SK-N-SH treated with all-trans-retinoic acid at 6 μM for 48 hours (cell line): ENCODE data around the gene LMTK2.

Experiments used
- ATAC-seq: fragments of 200-7000 bp; cut with Tn5 transposase; 3 replicates; pipeline ENCODE4 v1.9.1; 2020; ENCODE audit warnings: mild to moderate bottlenecking, moderate library complexity
- ARNTL ChIP-seq: fragments of 450-650 bp; formaldehyde crosslinking; IDR thresholded peaks from 2 replicates; pipeline ENCODE4 v1.5.0; 2020; ENCODE audit warnings: low read depth, mild to moderate bottlenecking, moderate library complexity, borderline replicate concordance
- CREB5 ChIP-seq: fragments of 250-450 bp; sonication (Bioruptor Pico); IDR thresholded peaks from 2 replicates; pipeline ENCODE4 v1.5.1; 2020; ENCODE audit warnings: low read depth, mild to moderate bottlenecking, moderate library complexity
- CSDC2 ChIP-seq: fragments of 250-450 bp; sonication (Bioruptor Pico); IDR thresholded peaks from 2 replicates; pipeline ENCODE4 v1.5.0; 2020; ENCODE audit warnings: mild to moderate bottlenecking, moderate library complexity
- CSRNP3 ChIP-seq: fragments of 250-450 bp; sonication (Bioruptor Pico); IDR thresholded peaks from 2 replicates; pipeline ENCODE4 v1.5.1; 2021; ENCODE audit warnings: mild to moderate bottlenecking, moderate library complexity
- ESRRG ChIP-seq: fragments of 250-450 bp; sonication (Bioruptor Pico); IDR thresholded peaks from 2 replicates; pipeline ENCODE4 v1.6.1; 2021; ENCODE audit warnings: mild to moderate bottlenecking
- GLIS3 ChIP-seq: fragments of 250-450 bp; sonication (Bioruptor Pico); IDR thresholded peaks from 2 replicates; pipeline ENCODE4 v1.5.0; 2020; ENCODE audit warnings: mild to moderate bottlenecking, moderate library complexity
- OSR1 ChIP-seq: fragments of 250-450 bp; sonication (Bioruptor Pico); IDR thresholded peaks from 2 replicates; pipeline ENCODE4 v1.8.0; 2022; ENCODE audit warnings: moderate library complexity, mild to moderate bottlenecking, inconsistent platforms
- PATZ1 ChIP-seq: fragments of 250-450 bp; sonication (Bioruptor Pico); IDR thresholded peaks from 2 replicates; pipeline ENCODE4 v1.8.0; 2020; ENCODE audit warnings: mild to moderate bottlenecking, moderate library complexity, borderline replicate concordance
- POU6F1 ChIP-seq: fragments of 250-450 bp; sonication (Bioruptor Pico); IDR thresholded peaks from 2 replicates; pipeline ENCODE4 v1.8.0; 2021; ENCODE audit warnings: low read depth, mild to moderate bottlenecking, moderate library complexity, borderline replicate concordance
- PPARA ChIP-seq: fragments of 250-450 bp; sonication (Bioruptor Pico); IDR thresholded peaks from 2 replicates; pipeline ENCODE4 v1.5.0; 2020; ENCODE audit warnings: mild to moderate bottlenecking, borderline replicate concordance
- SNAI2 ChIP-seq: fragments of 250-450 bp; sonication (Bioruptor Pico); IDR thresholded peaks from 2 replicates; pipeline ENCODE4 v1.5.0; 2020; ENCODE audit warnings: mild to moderate bottlenecking, moderate library complexity
- TCF4 ChIP-seq: fragments of 250-450 bp; sonication (Bioruptor Pico); IDR thresholded peaks from 2 replicates; pipeline ENCODE4 v1.8.0; 2021; ENCODE audit warnings: mild to moderate bottlenecking, moderate library complexity, borderline replicate concordance
- TOX ChIP-seq: fragments of 250-450 bp; sonication (Bioruptor Pico); IDR thresholded peaks from 2 replicates; pipeline ENCODE4 v1.8.0; 2021; ENCODE audit warnings: mild to moderate bottlenecking, moderate library complexity, borderline replicate concordance
- ZC3H10 ChIP-seq: fragments of 250-450 bp; sonication (Bioruptor Pico); IDR thresholded peaks from 2 replicates; pipeline ENCODE4 v1.5.1; 2021; ENCODE audit warnings: mild to moderate bottlenecking, moderate library complexity
- ZFP3 ChIP-seq: fragments of 250-450 bp; sonication (Bioruptor Pico); IDR thresholded peaks from 2 replicates; pipeline ENCODE4 v1.5.0; 2020; ENCODE audit warnings: mild to moderate bottlenecking, moderate library complexity
- ZFP30 ChIP-seq: fragments of 450-650 bp; formaldehyde crosslinking; IDR thresholded peaks from 2 replicates; pipeline ENCODE4 v1.5.0; 2022; ENCODE audit warnings: mild to moderate bottlenecking, moderate library complexity
- ZNF70 ChIP-seq: fragments of 450-650 bp; formaldehyde crosslinking; IDR thresholded peaks from 2 replicates; pipeline ENCODE4 v1.5.0; 2020; ENCODE audit warnings: mild to moderate bottlenecking, moderate library complexity
- ZNF8 ChIP-seq: fragments of 450-650 bp; formaldehyde crosslinking; IDR thresholded peaks from 2 replicates; pipeline ENCODE4 v1.5.0; 2020; ENCODE audit warnings: mild to moderate bottlenecking, moderate library complexity

The LMTK2 gene

GRCh38 chr7:98157761-98158160, 51.1 kb downstream of the LMTK2 start:
- no peak for ATAC-seq
- TF ChIP-seq ZFP3 (no peak), TCF4 (CRISPR knock-in tag) (no peak), ZFP30 (CRISPR knock-in tag) (no peak), GLIS3 (CRISPR knock-in tag) (no peak), PPARA (no peak), PATZ1 (CRISPR knock-in tag) (no peak), ZNF8 (CRISPR knock-in tag) (no peak), SNAI2 (CRISPR knock-in tag) (no peak), ZNF70 (CRISPR knock-in tag) (no peak), POU6F1 (CRISPR knock-in tag) (no peak), CSRNP3 (no peak)

GRCh38 chr7:98162758-98163157, 56.1 kb downstream of the LMTK2 start:
- no peak for ATAC-seq
- TF ChIP-seq OSR1 (CRISPR knock-in tag) (no peak), GLIS3 (CRISPR knock-in tag) (no peak), ARNTL (CRISPR knock-in tag) (no peak), ZNF8 (CRISPR knock-in tag) (no peak)

GRCh38 chr7:98163269-98163668, 56.6 kb downstream of the LMTK2 start:
- no peak for TF ChIP-seq CSDC2 (CRISPR knock-in tag)
- no peak for TF ChIP-seq ESRRG (CRISPR knock-in tag)
- TF ChIP-seq CSRNP3 = no peak
- TF ChIP-seq GLIS3 (CRISPR knock-in tag) = no peak
- no peak for TF ChIP-seq CREB5 (CRISPR knock-in tag)
- TF ChIP-seq ZNF8 (CRISPR knock-in tag) = no peak
- TF ChIP-seq PATZ1 (CRISPR knock-in tag) = no peak
- TF ChIP-seq SNAI2 (CRISPR knock-in tag) = no peak
- no peak for TF ChIP-seq ARNTL (CRISPR knock-in tag)
- TF ChIP-seq TOX = no peak
- no peak for TF ChIP-seq ZFP30 (CRISPR knock-in tag)
- TF ChIP-seq POU6F1 (CRISPR knock-in tag) = no peak
- no peak for TF ChIP-seq ZC3H10 (CRISPR knock-in tag)
- no peak for TF ChIP-seq ZFP3
- no peak for ATAC-seq
